Endodermal cell (in vitro differentiated cells): ENCODE data around the gene WDHD1. TPM values are rescaled to one million over a fixed set of nuclear protein-coding genes. Genes with fewer than 3 reads are reported as not detected.
A peak's percentile ranks its signal among the peaks of the same experiment; 100 is the strongest.

Experiments
- DNase-seq: peaks from one replicate; pipeline ENCODE4 v3.0.0-alpha.2; 2017
- H3K27ac ChIP-seq: 2 replicates; pipeline ENCODE4 v1.5.1; 2013; ENCODE audit warnings: mild to moderate bottlenecking, low read depth, low read length, moderate library complexity
- H3K27me3 ChIP-seq: 2 replicates; pipeline ENCODE4 v1.6.1; 2013; ENCODE audit warnings: mild to moderate bottlenecking, low read length, moderate library complexity; ENCODE audit not compliant: insufficient read depth, control insufficient read depth, poor library complexity, severe bottlenecking
- H3K36me3 ChIP-seq: 2 replicates; pipeline ENCODE4 v1.7.0; 2013; ENCODE audit warnings: mild to moderate bottlenecking, low read length, moderate library complexity; ENCODE audit not compliant: control insufficient read depth, insufficient read depth
- H3K4me1 ChIP-seq: one replicate; pipeline ENCODE4 v1.7.0; 2013; ENCODE audit warnings: low read length; ENCODE audit not compliant: control insufficient read depth, insufficient read depth
- H3K4me3 ChIP-seq: 2 replicates; pipeline ENCODE4 v1.5.1; 2013; ENCODE audit warnings: mild to moderate bottlenecking, low read length, moderate library complexity
- H3K9ac ChIP-seq: 2 replicates; pipeline ENCODE4 v1.6.1; 2013; ENCODE audit warnings: mild to moderate bottlenecking, low read length, moderate library complexity; ENCODE audit not compliant: poor library complexity, severe bottlenecking; ENCODE audit errors: extremely low read depth
- H3K9me3 ChIP-seq: 2 replicates; pipeline ENCODE4 v1.6.1; 2013; ENCODE audit warnings: mild to moderate bottlenecking, low read length, moderate library complexity; ENCODE audit not compliant: control insufficient read depth
- H3K27ac Mint-ChIP-seq: 2 replicates; pipeline ENCODE4 v1.8.0; 2020; ENCODE audit warnings: mixed read lengths
- H3K27me3 Mint-ChIP-seq: 2 replicates; pipeline ENCODE4 v1.8.0; 2021; ENCODE audit warnings: mild to moderate bottlenecking, mixed read lengths; ENCODE audit not compliant: insufficient read depth
- H3K36me3 Mint-ChIP-seq: 2 replicates; pipeline ENCODE4 v1.8.0; 2020; ENCODE audit warnings: low read depth, mixed read lengths
- H3K4me1 Mint-ChIP-seq: 2 replicates; pipeline ENCODE4 v1.8.0; 2020; ENCODE audit warnings: mixed read lengths
- H3K4me3 Mint-ChIP-seq: 2 replicates; pipeline ENCODE4 v1.8.0; 2020; ENCODE audit warnings: mild to moderate bottlenecking, moderate library complexity, mixed read lengths
- H3K9me3 Mint-ChIP-seq: 2 replicates; pipeline ENCODE4 v1.8.0; 2020; ENCODE audit warnings: mild to moderate bottlenecking, mixed read lengths
- CTCF ChIP-seq: fragments of 200-600 bp; sonication (generic); conservative IDR thresholded peaks from 2 replicates; pipeline ENCODE4 v1.5.0; 2021; ENCODE audit warnings: antibody characterized with exemption, mild to moderate bottlenecking
- WGBS, 2 experiments: methylation state at CpG; one replicate each; pipeline versions ENCODE4 v1.1.5 to v1.1.7; 2013; ENCODE audit warnings: missing lambda C conversion rate in 2 of 2, mixed read lengths in 1 of 2; ENCODE audit not compliant: insufficient coverage in 1 of 2, insufficient read length in 1 of 2; 5-methylcytosine and 5-hydroxymethylcytosine counted together
- total RNA-seq, 2 donors: library from RNA; stranded (reverse); fragmentation: NEBNext Ultra II Directional in 1 of 2; extraction: Animal tissue kit (Norgen Biotek cat#: 25700) in 1 of 2; gene quantifications; 2 replicates in 1 of 2; 3 replicates in 1 of 2; pipeline ENCODE4 v1.2.1, GENCODE V29; 2021

Gene WDHD1
- total RNA-seq, 2 donors from 2014 or later, result 63.4 to 99.3 TPM

- no peak for DNase-seq
- H3K27ac Mint-ChIP-seq, result no peak overlapping the region
- peak overlapping the region; percentile 92 for H3K4me3 ChIP-seq
- H3K27me3 Mint-ChIP-seq, result no peaks in the 10 kb centered on the region
- no peak overlapping the region for H3K27ac ChIP-seq
- peak overlapping the region; percentile 89 for H3K9ac ChIP-seq
- peaks cover 55% of the 10 kb centered on the region for H3K4me1 Mint-ChIP-seq
- no peak for TF ChIP-seq CTCF
- peaks cover 3% of the 10 kb centered on the region for H3K4me1 ChIP-seq
- H3K9me3 Mint-ChIP-seq, result no peaks in the 10 kb centered on the region
- H3K36me3 ChIP-seq, result peaks cover 21% of the 10 kb centered on the region
- H3K36me3 Mint-ChIP-seq, result peaks cover 16% of the 10 kb centered on the region
- H3K9me3 ChIP-seq, result no peaks in the 10 kb centered on the region
- 66 to 71% methylated on average over 3 to 4 of the region's 4 CpGs for WGBS, 2 experiments
- H3K27me3 ChIP-seq, result no peaks in the 10 kb centered on the region
- peak overlapping the region; percentile 90 for H3K4me3 Mint-ChIP-seq
Observed at GRCh38 chr14:55028476-55028875, 1.6 kb upstream of the WDHD1 start.

- Histone ChIP-seq H3K27me3 (no peaks in the 10 kb centered on the region), H3K27ac (no peak overlapping the region), H3K36me3 (peaks cover 21% of the 10 kb centered on the region), H3K4me1 (peaks cover 3% of the 10 kb centered on the region), H3K9ac (peak overlapping the region; percentile 89), H3K4me3 (peak overlapping the region; percentile 92), H3K9me3 (no peaks in the 10 kb centered on the region)
- Mint-ChIP-seq H3K27me3 (no peaks in the 10 kb centered on the region), H3K4me1 (peaks cover 60% of the 10 kb centered on the region), H3K4me3 (peak overlapping the region; percentile 90), H3K27ac (peak overlapping the region; percentile 89), H3K9me3 (no peaks in the 10 kb centered on the region), H3K36me3 (peaks cover 17% of the 10 kb centered on the region)
- TF ChIP-seq CTCF, result no peak
- WGBS, 2 experiments, result 2 to 3% methylated on average over 6 to 8 of the region's 8 CpGs
- DNase-seq, result no peak
Observed at GRCh38 chr14:55028066-55028465, 1.2 kb upstream of the WDHD1 start.

GRCh38 chr14:55026441-55026792, 482 bp downstream of the WDHD1 start:
- Histone ChIP-seq H3K36me3 (peaks cover 15% of the 10 kb centered on the region), H3K9ac (peak overlapping the region; percentile 89), H3K27me3 (no peaks in the 10 kb centered on the region), H3K9me3 (no peaks in the 10 kb centered on the region), H3K27ac (peak overlapping the region; percentile 90), H3K4me1 (peaks cover 2% of the 10 kb centered on the region), H3K4me3 (peak overlapping the region; percentile 92)
- Mint-ChIP-seq H3K36me3 (peaks cover 25% of the 10 kb centered on the region), H3K4me1 (peaks cover 57% of the 10 kb centered on the region), H3K27ac (peak overlapping the region; percentile 89), H3K27me3 (no peaks in the 10 kb centered on the region), H3K9me3 (no peaks in the 10 kb centered on the region), H3K4me3 (peak overlapping the region; percentile 90)
- DNase-seq, result no peak
- TF ChIP-seq CTCF, result no peak
- 0 to 1% methylated on average over 3 to 7 of the region's 9 CpGs for WGBS, 2 experiments
